Measurements from ENCODE around the gene CAMTA1. TPM values are rescaled to one million over a fixed set of nuclear protein-coding genes. Genes with fewer than 3 reads are reported as not detected.

CAMTA1 gene
- total and polyA plus RNA-seq, 4 donors: 18.0 to 93.5 (median 35.8) TPM

GRCh38 chr1:6957341-6957740, 172.1 kb downstream of the CAMTA1 start:
- Histone ChIP-seq H3K9ac (ENCODE audit: low read depth in 1 of 2, low read length in 2 of 2) (no peak overlapping the region), H3K9me3 (ENCODE audit: control insufficient read depth in 4 of 4, low read length in 3 of 4) (no peaks in the 10 kb centered on the region), H3K27me3 (ENCODE audit: control insufficient read depth in 4 of 4, insufficient read depth in 4 of 4, low read length in 3 of 4) (no peaks in the 10 kb centered on the region), H3K4me3 (ENCODE audit: low read depth in 1 of 3, low read length in 3 of 3) (no peak overlapping the region), H3K4me1 (ENCODE audit: control insufficient read depth in 4 of 4, insufficient read depth in 4 of 4, low read length in 3 of 4) (peaks cover 4 to 38% (median 28%) of the 10 kb centered on the region in 4 donors), H3K36me3 (ENCODE audit: control insufficient read depth in 4 of 4, insufficient read depth in 3 of 4, low read depth in 1 of 4, low read length in 3 of 4) (no peaks in the 10 kb centered on the region), H3K27ac (ENCODE audit: low read depth in 1 of 2, low read length in 2 of 2) (no peak overlapping the region)
- TF ChIP-seq REST (IDR thresholded peaks at IDR 0.05) (no peak), YY1 (IDR thresholded peaks at IDR 0.05) (no peak), FOXA2 (IDR thresholded peaks at IDR 0.05) (no peak), HNF4A (conservative IDR thresholded peaks at IDR 0.05) (no peak), CTCF (IDR thresholded peaks at IDR 0.05; ENCODE audit: low read depth, low read length, missing input control) (no peak), ATF3 (IDR thresholded peaks at IDR 0.05) (no peak), SP1 (IDR thresholded peaks at IDR 0.05) (no peak), RAD21 (IDR thresholded peaks at IDR 0.05) (no peak), GABPA (IDR thresholded peaks at IDR 0.05 in 1 of 2, conservative IDR thresholded peaks at IDR 0.05 in 1 of 2) (no peak)
- WGBS: 97% methylated on average over 5 of the region's 5 CpGs
- DNase-seq (ENCODE audit: low spot score): no peak

GRCh38 chr1:6958407-6959030, 173.3 kb downstream of the CAMTA1 start:
- DNase-seq (ENCODE audit: low spot score): no peak
- Histone ChIP-seq H3K9me3 (ENCODE audit: control insufficient read depth in 4 of 4, low read length in 3 of 4) (no peaks in the 10 kb centered on the region), H3K9ac (ENCODE audit: low read depth in 1 of 2, low read length in 2 of 2) (no peak overlapping the region)

More at GRCh38 chr1:6958407-6959030, 173.3 kb downstream of the CAMTA1 start:
- WGBS: 72% methylated on average over 15 of the region's 15 CpGs
- H3K4me1 ChIP-seq (ENCODE audit: control insufficient read depth in 4 of 4, insufficient read depth in 4 of 4, low read length in 3 of 4): peaks cover 4 to 38% (median 28%) of the 10 kb centered on the region in 4 donors
- H3K27me3 ChIP-seq (ENCODE audit: control insufficient read depth in 4 of 4, insufficient read depth in 4 of 4, low read length in 3 of 4): no peaks in the 10 kb centered on the region
- no peak overlapping the region for H3K27ac ChIP-seq (ENCODE audit: low read depth in 1 of 2, low read length in 2 of 2)
- no peaks in the 10 kb centered on the region for H3K36me3 ChIP-seq (ENCODE audit: control insufficient read depth in 4 of 4, insufficient read depth in 3 of 4, low read depth in 1 of 4, low read length in 3 of 4)
- H3K4me3 ChIP-seq (ENCODE audit: low read depth in 1 of 3, low read length in 3 of 3): no peak overlapping the region
- TF ChIP-seq RXRA (IDR thresholded peaks at IDR 0.05): peak in 1 of 2 donors; percentile 8
- peak in 1 of 2 donors; percentile 21 for TF ChIP-seq RAD21 (IDR thresholded peaks at IDR 0.05)
- no peak for TF ChIP-seq EGR1 (IDR thresholded peaks at IDR 0.05; ENCODE audit: low read depth in 2 of 2)
- no peak for TF ChIP-seq FOXA2 (IDR thresholded peaks at IDR 0.05)
- peak; percentile 14 to 48 for TF ChIP-seq HNF4A (conservative IDR thresholded peaks at IDR 0.05)
- no peak for TF ChIP-seq REST (IDR thresholded peaks at IDR 0.05)
- no peak for TF ChIP-seq CTCF (IDR thresholded peaks at IDR 0.05; ENCODE audit: low read depth, low read length, missing input control)
- TF ChIP-seq NR2F2 (IDR thresholded peaks at IDR 0.05): no peak
- no peak for TF ChIP-seq SP1 (IDR thresholded peaks at IDR 0.05)

Data from liver (tissue), 9 donors.